Spleen (tissue), 7 donors: ENCODE data around the gene GOLGA7B.

Experiments
- CTCF ChIP-seq, 11 experiments: fragments of 200-600 bp in 7 of 11; fragments of 450-650 bp in 4 of 11; sonication (generic) in 4 of 11; IDR thresholded peaks in 8 of 11; conservative IDR thresholded peaks in 3 of 11; 1 replicate in 7 of 11; 2 replicates in 4 of 11; pipeline versions ENCODE4 v1.4.0 to v1.8.0; 2016 to 2021; ENCODE audit warnings: antibody characterized with exemption in 11 of 11, inconsistent platforms in 4 of 11, mild to moderate bottlenecking in 1 of 11
- POLR2A ChIP-seq, 3 donors: fragments of 450-650 bp; IDR thresholded peaks; one replicate each; pipeline ENCODE4 v1.5.1; 2017; ENCODE audit warnings: antibody characterized with exemption in 3 of 3, mild to moderate bottlenecking in 1 of 3
- POLR2AphosphoS5 ChIP-seq, 3 donors: sonication (generic); formaldehyde crosslinking; IDR thresholded peaks; one replicate each; pipeline ENCODE4 v1.5.1; 2017; ENCODE audit warnings: antibody characterized with exemption in 3 of 3
- donor health status: DM: no; HTN: no; CAD: no; lungs with moderate emphysema.
- donor health status: DM: no; HTN: no; CAD: no.
- donor health status: DM: no; HTN: no; CAD: no.

- TF ChIP-seq CTCF (IDR thresholded peaks at IDR 0.05 in 8 of 11, conservative IDR thresholded peaks at IDR 0.05 in 3 of 11) (no peak), POLR2AphosphoS5 (IDR thresholded peaks at IDR 0.05) (no peak), POLR2A (IDR thresholded peaks at IDR 0.05) (no peak)
Observed at GRCh38 chr10:97805096-97805884, 44.4 kb upstream of the GOLGA7B start.
